SK-N-SH (cell line): Measurements from ENCODE around the gene PLGRKT. TPM values are rescaled to one million over a fixed set of nuclear protein-coding genes. Genes with fewer than 3 reads are reported as not detected.
"Not testable (repeated sequence)": the region's sequence is repeated elsewhere in the genome, so short reads cannot be mapped to it uniquely, and the experiment has no call there.

Experiments
- CTCF ChIA-PET: fragments of 300-600, 350-600 bp; formaldehyde crosslinking; extraction: SDS; loops from one replicate; lab custom pipeline; 2021; lab: Yijun Ruan, JAX
- POLR2A ChIA-PET: fragments of 350-600 bp; sonication (Branson Sonifier 250); formaldehyde crosslinking; extraction: SDS; loops from one replicate; lab custom pipeline; 2020; ENCODE audit warnings: antibody characterized with exemption, inconsistent platforms; lab: Yijun Ruan, JAX
- DNase-seq: peaks from one replicate; pipeline ENCODE4 v3.0.0; 2012
- H2AFZ ChIP-seq: fragments of 200-600 bp; sonication (generic); 2 replicates; pipeline ENCODE4 v1.8.1; 2016; ENCODE audit warnings: antibody characterized with exemption, mild to moderate bottlenecking, low read depth
- H3F3A ChIP-seq: fragments of 200-600 bp; sonication (generic); replicated peaks from 2 replicates; pipeline ENCODE3; 2016; ENCODE audit warnings: antibody characterized with exemption, mild to moderate bottlenecking; ENCODE audit not compliant: insufficient read depth
- H3K27ac ChIP-seq, 2 experiments: fragments of 200-500 bp in 1 of 2; fragments of 200-600 bp in 1 of 2; sonication (Bioruptor generic) in 1 of 2; sonication (generic), shearing (Covaris generic) in 1 of 2; 2 replicates each; pipeline versions ENCODE4 v1.5.1 to v1.6.1; 2014 to 2016; ENCODE audit warnings: low read depth in 2 of 2, inconsistent platforms in 1 of 2, low read length in 1 of 2, mild to moderate bottlenecking in 1 of 2, mixed read lengths in 1 of 2
- H3K27me3 ChIP-seq: fragments of 200-600 bp; sonication (generic), shearing (Covaris generic); 2 replicates; pipeline ENCODE4 v1.6.1; 2016; ENCODE audit warnings: mixed run types; ENCODE audit not compliant: insufficient read depth
- H3K36me3 ChIP-seq, 2 experiments: fragments of 200-500 bp in 1 of 2; fragments of 200-600 bp in 1 of 2; sonication (Bioruptor generic) in 1 of 2; sonication (generic) in 1 of 2; replicated peaks in 1 of 2; 2 replicates each; pipeline versions ENCODE3 to v1.5.1; 2014 to 2016; ENCODE audit warnings: low read length in 1 of 2, mild to moderate bottlenecking in 1 of 2; ENCODE audit not compliant: insufficient read depth in 2 of 2, control insufficient read depth in 1 of 2
- H3K4me1 ChIP-seq, 2 experiments: fragments of 200-500 bp in 1 of 2; fragments of 200-600 bp in 1 of 2; sonication (Bioruptor generic) in 1 of 2; sonication (generic), shearing (Covaris generic) in 1 of 2; 2 replicates each; pipeline versions ENCODE4 v1.5.1 to v1.6.1; 2014 to 2016; ENCODE audit warnings: low read depth in 1 of 2, low read length in 1 of 2, mixed run types in 1 of 2; ENCODE audit not compliant: insufficient read depth in 2 of 2, control insufficient read depth in 1 of 2
- H3K4me2 ChIP-seq: fragments of 200-600 bp; sonication (generic), shearing (Covaris generic); 2 replicates; pipeline ENCODE4 v1.6.1; 2017; ENCODE audit warnings: mixed run types
- H3K4me3 ChIP-seq, 2 experiments: fragments of 200-500 bp in 1 of 2; fragments of 200-600 bp in 1 of 2; sonication (Bioruptor generic) in 1 of 2; sonication (generic), shearing (Covaris generic) in 1 of 2; 2 replicates each; pipeline versions ENCODE4 v1.5.1 to v1.8.1; 2014 to 2016; ENCODE audit warnings: low read depth in 2 of 2, inconsistent platforms in 1 of 2, low read length in 1 of 2, mild to moderate bottlenecking in 1 of 2, mixed read lengths in 1 of 2, moderate library complexity in 1 of 2
- H3K79me2 ChIP-seq: fragments of 200-600 bp; sonication (generic); 2 replicates; pipeline ENCODE4 v1.8.1; 2017; ENCODE audit warnings: mild to moderate bottlenecking; ENCODE audit not compliant: insufficient read depth
- H3K9ac ChIP-seq: fragments of 200-600 bp; sonication (generic); 2 replicates; pipeline ENCODE4 v1.6.1; 2017; ENCODE audit warnings: mixed run types
- H3K9me2 ChIP-seq: fragments of 200-600 bp; sonication (generic); 2 replicates; pipeline ENCODE4 v1.6.1; 2017; ENCODE audit warnings: mixed run types
- H3K9me3 ChIP-seq: fragments of 200-600 bp; sonication (generic); 2 replicates; pipeline ENCODE4 v1.6.1; 2017; ENCODE audit warnings: mixed run types, mild to moderate bottlenecking, moderate library complexity
- H4K20me1 ChIP-seq: fragments of 200-600 bp; sonication (generic); 2 replicates; pipeline ENCODE4 v1.6.1; 2017; ENCODE audit warnings: mild to moderate bottlenecking, mixed run types; ENCODE audit not compliant: insufficient read depth
- CHD2 ChIP-seq: fragments of 150-350 bp; IDR thresholded peaks from 2 replicates; pipeline ENCODE4 v1.6.1; 2018; ENCODE audit warnings: low read length; ENCODE audit not compliant: partially characterized antibody
- ELF1 ChIP-seq: IDR thresholded peaks from 2 replicates; pipeline ENCODE4 v1.4.0; 2012
- FOSL2 ChIP-seq: IDR thresholded peaks from 2 replicates; pipeline ENCODE4 v1.4.0; 2012; ENCODE audit warnings: low read depth, mild to moderate bottlenecking, moderate library complexity, borderline replicate concordance
- FOXJ3 ChIP-seq: sonication (generic); formaldehyde crosslinking; IDR thresholded peaks from 2 replicates; pipeline ENCODE4 v1.5.1; 2020; ENCODE audit warnings: mild to moderate bottlenecking, missing genetic modification reagents
- GATA2 ChIP-seq: sonication (generic); formaldehyde crosslinking; IDR thresholded peaks from 2 replicates; pipeline ENCODE4 v1.5.0; 2020; ENCODE audit warnings: mild to moderate bottlenecking, missing genetic modification reagents
- JUND ChIP-seq: IDR thresholded peaks from 2 replicates; pipeline ENCODE4 v1.4.0; 2012
- MAX ChIP-seq: IDR thresholded peaks from 2 replicates; pipeline ENCODE4 v1.4.0; 2012; ENCODE audit warnings: low read depth
- MEF2A ChIP-seq: IDR thresholded peaks from 2 replicates; pipeline ENCODE4 v1.4.0; 2012; ENCODE audit warnings: low read depth, borderline replicate concordance
- NFIC ChIP-seq: IDR thresholded peaks from 2 replicates; pipeline ENCODE4 v1.4.0; 2012; ENCODE audit warnings: borderline replicate concordance
- PBX3 ChIP-seq: IDR thresholded peaks from 2 replicates; pipeline ENCODE4; 2012
- POLR2AphosphoS5 ChIP-seq: IDR thresholded peaks from 2 replicates; pipeline ENCODE4 v1.6.1; 2012; ENCODE audit warnings: low read depth, low read length
- RAD21 ChIP-seq: IDR thresholded peaks from 2 replicates; pipeline ENCODE4 v1.6.1; 2012; ENCODE audit warnings: mild to moderate bottlenecking, low read length
- RFX5 ChIP-seq: IDR thresholded peaks from 2 replicates; pipeline ENCODE4 v1.6.1; 2012; ENCODE audit warnings: mild to moderate bottlenecking, improper control_type of control experiment, low read length
- RXRA ChIP-seq: IDR thresholded peaks from 2 replicates; pipeline ENCODE4 v1.4.0; 2012; ENCODE audit warnings: low read depth, mild to moderate bottlenecking, borderline replicate concordance
- SMC3 ChIP-seq: IDR thresholded peaks from 2 replicates; pipeline ENCODE4 v1.6.1; 2012; ENCODE audit warnings: low read depth, low read length, improper control_type of control experiment
- TAF1 ChIP-seq: IDR thresholded peaks from 2 replicates; pipeline ENCODE4 v1.6.1; 2012; ENCODE audit warnings: low read depth, mild to moderate bottlenecking, low read length, moderate library complexity, borderline replicate concordance
- TEAD4 ChIP-seq: IDR thresholded peaks from 2 replicates; pipeline ENCODE4 v1.4.0; 2012; ENCODE audit warnings: mild to moderate bottlenecking, borderline replicate concordance; ENCODE audit not compliant: insufficient read depth
- ZBTB33 ChIP-seq: IDR thresholded peaks from 2 replicates; pipeline ENCODE4 v1.4.0; 2012; ENCODE audit warnings: low read depth, borderline replicate concordance
- WGBS: methylation state at CpG from one replicate; pipeline ENCODE4 v1.1.6; 2017; ENCODE audit warnings: low lambda C conversion rate; 5-methylcytosine and 5-hydroxymethylcytosine counted together
- polyA plus RNA-seq, 3 experiments: library from polyadenylated mRNA; depleted of rRNA; stranded (reverse); fragments of >200 nt; gene quantifications; 2 replicates each; pipeline ENCODE4 v1.2.3, GENCODE V29; 2012

The PLGRKT gene
- polyA plus RNA-seq, 1 of the 3 experiments (the other 2 are of a cell fraction): 11.4 TPM

GRCh38 chr9:5435912-5436311, 1.8 kb downstream of the PLGRKT start:
- H3K4me3 ChIP-seq: no peak overlapping the region
- WGBS: 89% methylated on average over 1 of the region's 3 CpGs
- no peak overlapping the region for H3K27ac ChIP-seq
- peaks cover 6% of the 10 kb centered on the region; the same call in 1 of the 2 replicates for H3K79me2 ChIP-seq
- H3F3A ChIP-seq: peaks cover 18% of the 10 kb centered on the region
- H3K9me3 ChIP-seq: no peaks in the 10 kb centered on the region
- H3K27me3 ChIP-seq: no peaks in the 10 kb centered on the region
- ChIA-PET CTCF (interaction anchor here (1.9 to 3.8 kb wide), 4 partner anchors 14 to 677 kb away, joined by 9 to 13 read pairs (median 12); partner anchors contain the start of genes CD274 and INSL6), POLR2A (no interaction called here)
- no peak overlapping the region for H3K4me2 ChIP-seq
- no peaks in the 10 kb centered on the region for H4K20me1 ChIP-seq
- peaks cover 12 to 13% of the 10 kb centered on the region in 2 experiments for H3K36me3 ChIP-seq
- H2AFZ ChIP-seq: no peak overlapping the region
- TF ChIP-seq PBX3: no peak
- TF ChIP-seq MAX: no peak
- TF ChIP-seq ELF1: no peak
- no peak for TF ChIP-seq TAF1
- TF ChIP-seq SMC3: no peak
- TF ChIP-seq RXRA: no peak
- no peak for TF ChIP-seq GATA2 (CRISPR knock-in tag)
- TF ChIP-seq TEAD4: no peak
- TF ChIP-seq CHD2: no peak
- TF ChIP-seq POLR2AphosphoS5: no peak
- TF ChIP-seq RFX5: no peak
- no peak for TF ChIP-seq RAD21
- no peak for TF ChIP-seq ZBTB33
- no peak for TF ChIP-seq MEF2A
- TF ChIP-seq FOSL2: no peak
- TF ChIP-seq FOXJ3 (CRISPR knock-in tag): no peak
- TF ChIP-seq JUND: no peak
- no peak for TF ChIP-seq NFIC
- no peak overlapping the region for H3K9ac ChIP-seq
- peaks cover 6 to 15% of the 10 kb centered on the region in 2 experiments for H3K4me1 ChIP-seq
- no peaks in the 10 kb centered on the region for H3K9me2 ChIP-seq
- DNase-seq: no peak

DNA sequence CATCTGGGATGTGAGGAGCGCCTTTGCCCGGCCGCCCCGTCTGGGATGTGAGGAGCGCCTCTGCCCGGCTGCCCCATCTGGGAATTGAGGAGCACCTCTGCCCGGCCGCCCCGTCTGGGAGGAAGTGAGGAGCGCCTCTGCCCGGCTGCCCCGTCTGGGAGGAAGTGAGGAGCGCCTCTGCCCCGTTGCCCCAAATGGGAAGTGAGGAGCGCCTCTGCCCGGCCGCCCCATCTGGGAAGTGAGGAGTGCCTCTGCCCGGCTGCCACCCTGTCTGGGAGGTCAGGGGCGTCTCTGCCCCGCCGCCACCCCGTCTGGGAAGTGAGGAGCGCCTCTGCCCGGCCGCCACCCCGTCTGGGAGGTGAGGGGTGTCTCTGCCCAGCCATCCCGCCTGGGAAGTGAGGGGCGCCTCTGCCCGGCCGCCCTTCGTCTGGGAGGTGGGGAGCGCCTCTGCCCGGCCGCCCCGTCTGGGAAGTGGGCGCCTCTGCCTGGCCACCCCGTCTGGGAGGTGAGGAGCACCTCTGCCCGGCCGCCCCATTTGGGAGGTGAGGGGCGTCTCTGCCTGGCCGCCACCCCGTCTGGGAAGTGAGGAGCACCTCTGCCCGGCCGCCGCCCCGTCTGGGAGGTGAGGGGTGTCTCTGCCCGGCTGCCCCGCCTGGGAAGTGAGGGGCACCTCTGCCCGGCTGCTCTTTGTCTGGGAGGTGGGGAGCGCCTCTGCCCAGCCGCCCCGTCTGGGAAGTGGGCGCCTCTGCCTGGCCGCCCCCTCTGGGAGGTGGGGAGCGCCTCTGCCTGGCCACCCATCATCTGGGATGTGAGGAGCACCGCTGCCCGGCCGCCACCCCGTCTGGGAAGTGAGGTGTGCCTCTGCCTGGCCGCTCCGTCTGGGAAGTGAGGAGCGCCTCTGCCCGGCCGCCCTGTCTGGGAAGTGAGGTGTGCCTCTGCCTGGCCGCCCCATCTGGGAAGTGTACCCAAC, 3.6 kb downstream of the PLGRKT start:
- H3K9me2 ChIP-seq, H3K4me2 ChIP-seq, H3K4me3 ChIP-seq, POLR2A ChIA-PET, H3K27me3 ChIP-seq, H3K79me2 ChIP-seq, H4K20me1 ChIP-seq, CTCF ChIA-PET, H3K27ac ChIP-seq, DNase-seq, H3K9ac ChIP-seq, H2AFZ ChIP-seq, H3K9me3 ChIP-seq: not testable (repeated sequence)
- Histone ChIP-seq H3K36me3 (peaks cover 19 to 21% of the 10 kb centered on the region in 2 experiments), H3F3A (peaks cover 13% of the 10 kb centered on the region), H3K4me1 (peaks cover 6 to 15% of the 10 kb centered on the region in 2 experiments)
- WGBS: 97% methylated on average over 19 of the region's 65 CpGs

DNA sequence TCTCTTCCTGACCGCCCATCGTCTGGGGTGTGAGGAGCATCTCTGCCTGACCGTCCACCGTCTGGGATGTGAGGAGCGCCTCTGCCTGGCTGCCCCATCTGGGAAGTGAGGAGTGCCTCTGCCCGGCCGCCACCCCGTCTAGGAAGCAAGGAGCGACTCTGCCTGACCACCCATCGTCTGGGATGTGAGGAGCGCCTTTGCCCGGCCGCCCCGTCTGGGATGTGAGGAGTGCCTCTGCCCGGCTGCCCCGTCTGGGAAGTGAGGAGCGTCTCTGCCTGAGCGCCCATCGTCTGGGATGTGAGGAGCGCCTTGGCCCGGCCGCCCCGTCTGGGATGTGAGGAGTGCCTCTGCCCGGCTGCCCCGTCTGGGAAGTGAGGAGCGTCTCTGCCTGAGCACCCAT, 4.4 kb downstream of the PLGRKT start:
- H3K9me2 ChIP-seq, H2AFZ ChIP-seq, H3K79me2 ChIP-seq, H3K4me2 ChIP-seq, H4K20me1 ChIP-seq, H3K27me3 ChIP-seq, H3K9ac ChIP-seq, POLR2A ChIA-PET, H3K4me3 ChIP-seq, H3K9me3 ChIP-seq, H3K27ac ChIP-seq, DNase-seq, CTCF ChIA-PET, H3K4me1 ChIP-seq: not testable (repeated sequence)
- H3F3A ChIP-seq: peaks cover 13% of the 10 kb centered on the region
- H3K36me3 ChIP-seq: peaks cover 19 to 21% of the 10 kb centered on the region in 2 experiments
- 100% methylated on average over 1 of the region's 26 CpGs for WGBS
